ENCODE measurements around the gene APLNR.
"Not testable (repeated sequence)": the region's sequence is repeated elsewhere in the genome, so short reads cannot be mapped to it uniquely, and the experiment has no call there.

APLNR gene

DNA sequence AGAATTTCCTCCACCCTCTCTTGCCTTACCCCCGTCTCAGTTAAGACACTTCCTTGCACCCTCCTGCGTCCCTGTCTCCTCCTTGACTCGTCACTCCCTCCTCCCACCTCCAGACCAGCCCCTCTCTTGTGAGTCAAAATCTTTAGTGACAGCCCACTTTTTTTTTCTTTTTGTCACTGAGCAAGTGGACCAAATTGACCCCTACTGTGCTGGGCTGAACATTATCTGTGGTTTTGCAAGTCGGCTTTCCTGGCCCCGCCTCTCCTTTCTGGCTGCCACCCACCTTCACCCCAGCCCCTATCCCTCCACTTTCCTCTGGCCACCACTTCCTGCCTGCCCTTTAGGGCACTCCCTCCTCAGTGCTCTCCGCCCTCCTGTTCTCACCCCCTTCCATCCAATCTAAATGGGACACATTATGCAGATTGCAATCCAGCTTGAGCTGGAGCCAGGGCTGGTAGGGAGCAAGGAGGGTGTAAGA, at the start of gene APLNR:
TSS of gene APLNR (minus strand) at position 47 of the 478 bp plus-strand sequence. CDS start 246 bp downstream, outside the sequence.
- no peak for DNase-seq

DNA sequence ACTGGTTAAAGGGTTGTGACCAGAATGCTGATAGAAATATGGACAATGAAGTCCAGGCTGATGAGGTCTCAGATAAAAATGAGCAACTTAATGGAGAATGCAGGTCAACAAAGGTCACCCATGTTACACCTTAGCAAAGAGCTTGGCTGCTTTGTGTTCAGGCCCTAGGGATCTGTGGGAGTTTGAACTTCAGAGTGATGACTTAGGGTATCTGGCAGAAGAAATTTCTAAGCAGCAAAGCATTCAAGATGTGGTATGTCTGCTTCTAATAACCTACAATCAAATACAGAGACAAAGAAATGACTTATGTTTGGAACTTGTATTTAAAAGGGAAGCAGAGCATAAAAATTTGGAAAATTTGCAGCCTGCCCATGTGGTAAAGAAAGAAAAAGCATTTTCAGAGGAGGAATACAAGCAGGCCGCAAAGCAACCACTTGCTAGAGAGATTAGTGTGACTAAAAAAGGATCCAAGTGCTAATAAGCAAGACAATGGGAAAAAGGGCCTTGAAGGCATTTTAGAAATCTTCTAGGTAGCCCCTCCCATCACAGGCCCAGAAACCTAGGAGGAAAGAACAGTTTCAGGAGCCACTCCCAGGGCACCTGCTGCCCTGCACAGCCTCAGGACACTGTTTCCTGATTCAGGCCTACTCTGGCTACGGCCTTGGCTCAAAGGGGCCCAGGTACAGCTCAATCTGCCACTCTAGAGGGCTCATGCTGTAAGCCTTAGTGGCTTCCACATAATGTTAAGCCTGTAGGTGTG, 46.4 kb upstream of the APLNR start:
- no peak for DNase-seq

DNA sequence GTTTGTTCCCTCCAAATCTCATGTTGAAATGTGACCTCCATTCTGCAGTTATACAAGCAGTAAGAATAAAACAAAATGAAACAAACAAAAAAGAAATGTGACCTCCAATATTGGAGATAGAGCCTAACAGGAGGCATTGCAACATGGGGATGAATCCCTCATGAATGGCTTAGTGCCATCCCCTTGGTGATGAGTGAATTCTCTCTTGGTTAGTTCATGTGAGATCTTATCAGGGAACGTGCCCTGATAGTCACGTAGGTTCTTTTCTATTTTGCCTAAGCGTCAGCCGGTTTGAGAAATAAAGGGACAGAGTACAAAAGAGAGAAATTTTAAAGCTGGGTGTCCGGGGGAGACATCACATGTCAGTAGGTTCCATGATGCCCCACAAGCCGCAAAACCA, 44.5 kb upstream of the APLNR start:
- DNase-seq, result not testable (repeated sequence)

DNA sequence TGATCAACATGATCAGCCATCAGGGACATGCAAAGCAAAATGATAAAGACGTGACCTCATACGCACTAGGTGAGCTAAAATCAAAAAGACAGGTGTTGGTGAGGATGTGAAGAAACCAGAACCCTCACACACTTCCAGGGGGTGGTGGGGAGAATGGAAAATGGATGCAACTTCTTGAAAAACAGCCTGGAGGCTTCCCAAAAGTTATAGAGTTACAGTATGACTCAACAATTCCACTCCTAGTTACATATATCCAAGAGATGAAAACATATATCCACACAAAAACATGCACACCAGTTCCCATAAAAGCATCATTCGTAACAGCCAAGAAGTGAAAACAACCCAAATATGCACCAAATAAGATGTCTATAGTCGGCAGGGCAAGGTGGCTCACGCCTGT, 42.1 kb upstream of the APLNR start:
- no peak for DNase-seq

DNA sequence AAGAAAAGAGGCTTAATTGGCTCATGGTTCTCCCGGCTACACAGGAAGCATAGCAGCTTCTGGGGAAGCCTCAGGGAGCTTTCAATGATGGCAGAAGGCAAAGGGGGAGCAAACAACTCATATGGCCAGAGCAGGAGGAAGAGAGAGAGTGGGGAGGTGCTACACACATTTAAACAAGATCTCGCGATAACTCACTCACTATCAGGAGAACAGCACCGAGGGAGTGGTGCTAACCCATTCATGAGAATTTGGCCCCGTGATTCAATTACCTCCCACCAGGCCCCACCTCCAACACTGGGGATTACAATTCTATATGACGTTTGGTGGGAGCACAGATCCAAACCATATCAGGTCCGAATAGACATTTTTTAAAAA, 41.7 kb upstream of the APLNR start:
- DNase-seq, result no peak

DNA sequence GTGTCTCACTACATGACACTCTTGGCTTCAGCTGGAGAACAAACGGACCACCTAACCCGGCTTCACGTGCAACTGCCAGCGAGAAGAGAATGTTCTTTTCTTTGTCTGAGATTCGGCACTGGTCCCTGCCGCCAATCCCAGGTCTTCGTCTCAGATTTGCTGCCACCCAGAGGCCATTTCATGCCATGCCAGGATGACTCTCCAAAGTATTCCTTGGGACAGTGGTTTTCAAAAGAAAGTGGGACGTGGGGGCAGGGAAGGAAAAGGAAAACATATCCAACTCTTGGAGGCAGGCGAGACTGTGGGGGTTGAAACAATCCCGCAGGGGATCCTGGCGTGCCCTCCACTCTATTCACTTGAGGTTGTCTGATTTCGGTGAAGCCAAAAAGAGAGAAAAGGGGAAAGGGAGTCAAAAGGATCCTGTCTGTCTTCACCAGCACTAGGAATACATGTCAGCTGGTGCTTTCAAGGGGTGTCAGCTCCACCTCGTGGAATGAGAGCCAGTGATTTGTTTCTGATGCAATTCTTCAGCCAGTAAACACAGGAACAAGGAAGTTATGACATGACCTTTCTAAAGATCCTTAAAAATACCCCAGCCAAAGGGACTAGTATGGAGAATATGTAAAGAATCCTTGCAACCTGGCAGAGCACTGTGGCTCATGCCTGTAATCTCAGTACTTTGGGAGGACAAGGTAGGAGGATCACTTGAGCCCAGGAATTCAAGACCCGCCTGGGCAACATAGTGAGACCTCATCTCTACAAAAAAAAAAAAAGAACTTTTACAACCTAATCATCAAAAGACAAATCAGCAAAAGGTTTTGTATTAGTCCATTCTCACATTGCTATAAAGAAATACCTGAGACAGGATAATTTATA, 41.0 kb upstream of the APLNR start:
- peak; percentile 35 for DNase-seq

DNA sequence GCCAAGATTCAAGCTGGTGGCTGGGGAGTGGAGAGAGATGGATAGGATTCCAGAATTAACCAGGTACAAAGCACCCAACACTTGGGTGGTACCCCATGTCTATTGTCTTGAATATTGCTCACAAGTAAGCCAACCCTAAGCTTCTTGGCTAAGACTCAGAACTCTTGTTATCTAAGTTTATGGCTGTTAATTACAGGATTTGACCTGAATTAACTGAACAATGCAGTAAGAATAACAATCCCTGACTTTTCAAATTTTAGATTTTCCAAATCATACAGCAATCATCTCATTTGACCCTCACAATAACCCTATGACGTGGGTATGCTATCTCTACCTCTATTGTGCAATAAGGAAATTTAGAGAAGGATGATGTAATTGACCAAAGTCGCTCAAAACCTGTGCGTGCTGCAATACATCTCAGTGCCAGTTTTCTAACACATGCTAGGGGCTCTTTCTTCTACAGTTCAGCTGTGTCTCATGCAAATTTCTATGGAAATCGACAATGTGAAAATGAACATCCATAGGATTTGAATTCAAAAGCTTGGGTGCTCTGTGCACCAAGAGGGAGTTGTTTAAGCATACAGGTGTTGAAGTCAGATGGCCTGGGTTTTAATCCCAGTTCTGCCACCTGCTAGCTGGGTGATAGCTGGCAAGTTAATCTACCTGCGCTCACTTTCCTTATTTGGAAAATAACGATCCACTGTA, 40.1 kb upstream of the APLNR start:
- no peak for DNase-seq

DNA sequence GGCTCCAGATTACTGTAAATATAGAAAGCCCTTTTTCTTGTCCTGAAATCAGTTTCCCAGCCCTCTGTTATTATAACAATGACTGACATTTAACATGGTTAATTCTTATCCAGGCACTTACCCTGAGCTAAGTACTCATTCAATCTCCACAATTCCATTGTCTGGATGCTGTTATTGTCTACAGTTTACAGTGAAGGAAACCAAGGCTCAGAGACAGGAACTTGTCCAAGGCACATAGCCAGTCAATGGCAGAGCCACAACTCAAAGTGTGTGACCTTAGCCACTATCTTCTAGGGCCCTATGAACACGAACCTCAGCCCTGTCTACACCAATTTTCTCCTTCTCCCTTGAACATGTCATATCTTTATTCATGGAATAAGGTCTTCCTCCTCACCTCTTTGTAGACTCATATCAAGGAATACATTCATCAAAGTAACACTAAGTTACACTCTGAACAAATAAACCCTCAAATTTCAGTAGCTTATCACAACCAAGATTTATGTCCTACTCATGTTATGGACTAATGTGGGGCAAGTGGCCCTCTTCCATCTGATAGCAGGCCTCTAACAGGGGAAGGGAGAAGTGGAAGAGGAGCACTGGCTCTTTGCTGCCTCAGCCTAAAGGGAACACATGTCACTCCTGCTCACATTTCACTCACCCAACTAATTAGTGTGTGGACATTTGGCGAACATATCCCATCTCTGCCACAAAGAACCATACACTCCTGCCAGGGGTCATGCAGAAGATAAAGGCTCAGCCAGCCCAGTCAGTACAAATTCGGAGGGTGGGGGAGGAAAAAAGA, 39.3 kb upstream of the APLNR start:
- DNase-seq, result no peak

DNA sequence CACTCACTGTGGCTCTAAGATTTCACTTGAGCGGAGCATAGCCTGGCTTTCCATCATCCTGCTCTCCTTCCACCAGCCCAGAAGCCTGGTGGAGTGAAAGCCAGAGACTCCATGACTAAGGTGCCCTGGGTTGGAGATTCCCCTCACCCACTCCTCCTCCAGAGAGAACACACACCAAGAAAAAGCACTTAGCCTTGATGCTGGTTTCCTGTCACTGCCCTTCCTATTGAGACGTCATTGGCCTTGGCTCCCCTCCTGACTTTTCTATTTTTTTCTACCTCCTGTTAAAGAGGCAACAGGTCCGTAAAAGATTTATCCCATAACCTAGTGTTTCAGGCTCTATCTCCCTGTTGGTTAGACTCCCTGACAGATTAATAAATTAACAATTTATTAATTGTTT, 38.5 kb upstream of the APLNR start:
- DNase-seq, result no peak

DNA sequence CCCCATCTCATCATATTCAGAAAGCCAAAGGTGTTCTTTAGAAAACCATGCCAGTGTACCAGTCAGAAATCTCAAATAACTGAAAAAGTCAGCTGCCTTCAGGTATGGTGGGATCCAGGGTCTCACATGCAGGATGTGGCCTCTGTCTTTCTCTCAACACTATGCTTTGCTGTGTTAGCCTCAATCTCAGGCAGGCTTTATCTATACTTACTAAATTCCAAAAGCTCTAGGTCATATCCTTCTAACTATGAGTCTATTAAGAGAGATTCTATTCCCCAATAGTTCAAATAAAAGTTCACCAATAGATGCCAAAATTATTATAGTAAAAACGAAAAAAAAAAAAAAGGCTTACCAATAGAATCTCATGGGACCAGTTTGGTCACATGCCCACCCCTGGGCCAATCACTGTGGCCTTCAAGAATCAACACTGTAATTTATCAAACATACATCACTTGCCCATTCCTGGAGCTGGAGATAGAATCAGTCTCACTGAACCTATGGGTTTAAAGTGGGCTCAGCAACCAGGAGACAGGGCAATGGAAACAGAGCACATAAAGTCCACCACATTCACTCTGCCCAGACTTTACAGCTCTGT, 38.0 kb upstream of the APLNR start:
- no peak for DNase-seq

DNA sequence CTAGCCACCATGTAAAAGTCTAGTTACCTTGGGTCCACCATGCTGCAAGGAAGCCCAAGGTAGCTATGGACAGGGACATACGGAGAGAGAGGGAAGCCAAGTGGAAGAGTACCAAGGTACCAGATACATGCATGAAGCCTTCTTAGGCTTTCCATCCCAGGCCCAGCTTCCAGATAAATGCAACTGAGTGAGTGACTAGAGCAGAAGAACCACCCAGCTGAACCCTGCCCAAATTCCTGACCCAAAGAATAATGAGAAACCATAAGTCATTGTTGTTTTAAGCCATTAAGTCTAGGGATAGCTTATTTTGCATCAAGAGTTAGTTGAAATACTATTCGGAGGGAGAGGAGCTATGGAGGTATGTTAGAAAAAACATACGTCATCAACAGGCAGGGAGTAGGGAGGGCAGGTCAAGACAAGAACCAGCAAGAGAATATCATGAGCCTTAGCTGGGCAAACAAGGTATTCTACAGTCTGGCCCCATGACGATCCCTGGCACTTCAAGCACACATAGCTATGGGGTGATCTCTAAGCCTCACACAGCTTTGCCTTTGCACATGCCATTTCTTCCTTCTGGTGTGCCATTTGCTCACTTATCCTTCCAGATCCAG, 36.5 kb upstream of the APLNR start:
- DNase-seq, result no peak

DNA sequence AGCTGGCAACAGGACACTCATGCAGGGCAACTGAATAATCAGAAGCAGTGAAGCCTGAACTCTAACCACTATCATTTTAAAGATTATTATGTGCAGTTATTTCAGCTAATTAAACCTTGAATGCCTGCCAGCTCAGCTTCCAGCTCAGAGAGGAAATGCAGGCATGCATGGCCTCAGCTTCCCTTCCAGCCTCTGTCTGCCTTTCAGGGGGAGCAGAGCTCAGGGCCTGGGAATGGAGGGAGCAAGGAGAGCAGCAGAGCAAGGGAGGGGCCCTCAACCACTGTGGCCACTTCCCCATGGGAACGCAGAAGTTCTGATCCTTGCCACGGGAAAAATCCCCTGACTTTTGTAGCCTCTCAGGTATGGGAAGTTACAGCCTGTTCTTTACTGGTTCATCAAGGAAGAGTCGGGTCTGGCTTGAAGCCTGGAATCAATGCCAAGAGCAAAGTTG, 32.5 kb upstream of the APLNR start:
- DNase-seq, result peak; percentile 31

DNA sequence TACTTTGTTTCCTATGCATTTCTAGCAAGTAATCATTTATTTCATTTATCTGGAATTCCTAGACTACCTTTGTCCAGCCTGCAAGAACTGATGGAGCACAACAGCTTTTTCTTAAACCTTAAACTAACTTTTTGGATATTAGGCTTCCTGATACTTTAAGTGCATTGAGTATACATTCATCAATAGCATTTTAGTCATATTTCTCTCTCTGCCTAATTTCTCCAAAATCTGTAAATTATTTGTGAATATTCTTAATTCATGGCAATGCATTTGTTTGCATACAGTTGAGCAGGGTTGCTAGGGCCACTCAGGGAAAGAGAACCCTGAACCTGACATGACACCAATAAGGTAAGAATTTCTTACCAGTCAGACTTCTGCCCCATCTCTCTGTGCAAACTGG, 29.1 kb upstream of the APLNR start:
- DNase-seq, result no peak

DNA sequence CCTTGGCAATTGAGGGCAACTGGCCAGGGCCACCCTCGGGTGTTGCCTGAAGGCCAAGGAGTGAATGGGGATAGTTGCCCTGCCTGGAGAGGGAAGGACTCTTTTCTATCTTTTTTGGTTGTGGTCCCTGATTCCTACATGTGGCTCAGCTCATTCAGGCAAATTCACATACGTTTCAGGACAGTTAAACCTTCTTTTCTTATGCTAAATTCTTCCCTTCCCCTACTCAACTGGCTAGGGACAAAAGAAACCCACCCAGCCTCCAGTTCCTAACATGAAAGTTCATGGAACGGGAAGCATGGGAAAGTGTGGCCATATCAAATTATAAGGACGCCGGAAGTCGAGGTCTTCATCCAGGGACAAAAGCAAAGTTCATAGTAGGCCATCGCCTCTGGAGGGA, 26.3 kb upstream of the APLNR start:
- no peak for DNase-seq

DNA sequence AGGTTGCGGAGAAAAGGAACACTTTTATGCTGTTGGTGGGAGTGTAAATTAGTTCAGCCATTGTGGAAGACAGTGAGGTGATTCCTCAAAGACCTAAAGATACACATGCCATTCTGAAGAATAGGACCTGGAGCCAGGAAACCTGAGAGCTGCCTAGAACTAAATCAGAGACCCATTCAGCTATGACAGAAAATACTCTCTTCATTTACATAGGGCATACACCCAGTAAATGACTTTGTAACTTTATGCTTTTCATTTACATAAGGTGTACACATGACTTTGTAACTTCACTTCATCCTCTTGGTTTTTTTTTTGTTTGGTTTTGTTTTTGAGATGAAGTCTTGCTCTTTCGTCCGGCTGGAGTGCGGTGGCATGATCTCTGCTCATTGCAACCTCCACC, 25.1 kb upstream of the APLNR start:
- DNase-seq, result no peak

DNA sequence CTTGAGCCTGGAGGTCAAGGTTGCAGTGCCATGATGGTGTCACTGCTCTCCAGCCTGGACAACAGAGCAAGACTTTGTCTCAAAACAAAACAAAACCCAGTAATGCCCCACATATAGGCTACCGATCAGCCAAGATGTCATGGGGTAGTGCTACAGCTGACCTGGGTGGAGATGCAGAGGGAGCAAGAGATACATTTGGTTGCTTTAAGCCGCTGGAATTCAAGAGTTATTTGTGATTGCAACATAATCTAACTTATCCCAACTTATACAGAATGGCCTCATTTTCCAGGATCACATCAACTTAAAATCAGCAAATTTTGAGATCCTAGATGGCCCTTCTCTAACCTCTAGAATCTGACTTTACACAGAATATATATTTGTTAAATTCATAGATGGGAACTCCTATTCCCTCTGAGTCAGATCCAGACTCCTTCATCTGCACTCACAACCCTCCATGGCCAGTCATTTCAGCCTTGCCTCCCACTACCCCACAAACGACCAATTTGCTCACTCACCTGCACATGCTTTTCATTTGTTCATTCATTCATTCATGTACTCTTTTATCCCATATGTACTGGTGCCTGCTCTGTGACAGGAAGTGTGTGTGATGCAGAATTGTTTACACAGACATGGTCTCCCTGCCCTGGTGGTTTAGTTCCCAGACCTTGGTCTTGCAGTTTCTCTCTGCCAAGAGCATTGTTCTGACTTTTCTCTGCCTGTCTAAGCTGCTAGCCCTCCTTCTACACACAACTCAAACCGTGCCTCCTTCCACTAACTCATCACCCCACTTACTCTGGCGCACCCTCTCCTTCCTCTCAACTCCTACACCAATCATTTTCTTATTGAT, 24.1 kb upstream of the APLNR start:
- DNase-seq, result no peak

DNA sequence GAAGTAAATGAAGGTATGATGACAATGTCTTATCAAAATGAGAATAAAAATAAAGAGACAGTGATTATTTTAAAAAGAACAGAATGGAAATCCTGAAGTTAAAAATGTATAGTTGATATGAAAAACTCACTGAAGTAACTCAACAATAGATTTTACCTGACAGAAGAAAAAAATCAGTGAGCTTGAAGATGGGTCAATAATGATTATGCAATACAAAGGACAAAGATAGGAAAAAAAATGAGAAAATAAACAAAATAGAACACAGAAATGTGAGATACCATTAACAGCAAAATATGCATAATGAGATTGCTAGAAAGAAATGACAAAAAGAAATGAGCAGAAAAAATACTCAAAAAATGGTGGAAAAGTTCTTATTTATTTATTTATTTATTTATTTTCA, 19.1 kb upstream of the APLNR start:
- no peak for DNase-seq

DNA sequence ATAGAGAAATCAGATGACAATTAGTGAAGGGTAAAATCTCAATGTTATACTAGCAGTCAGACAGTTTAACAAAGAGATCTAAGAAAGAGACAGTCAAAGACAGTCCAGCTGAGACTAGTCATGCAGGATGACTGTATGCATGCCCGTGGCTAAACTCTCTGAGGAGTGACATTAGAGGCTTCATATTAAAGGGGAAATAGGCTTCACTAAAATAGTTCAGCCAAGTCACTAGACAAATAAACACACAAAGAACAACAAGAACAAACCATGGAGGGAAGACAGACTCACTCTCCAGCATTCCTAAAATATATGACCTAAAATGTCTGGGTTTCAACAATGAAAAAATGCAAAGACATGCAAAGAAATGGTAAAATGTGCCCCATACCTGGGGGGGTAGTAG, 18.6 kb upstream of the APLNR start:
- DNase-seq, result no peak

DNA sequence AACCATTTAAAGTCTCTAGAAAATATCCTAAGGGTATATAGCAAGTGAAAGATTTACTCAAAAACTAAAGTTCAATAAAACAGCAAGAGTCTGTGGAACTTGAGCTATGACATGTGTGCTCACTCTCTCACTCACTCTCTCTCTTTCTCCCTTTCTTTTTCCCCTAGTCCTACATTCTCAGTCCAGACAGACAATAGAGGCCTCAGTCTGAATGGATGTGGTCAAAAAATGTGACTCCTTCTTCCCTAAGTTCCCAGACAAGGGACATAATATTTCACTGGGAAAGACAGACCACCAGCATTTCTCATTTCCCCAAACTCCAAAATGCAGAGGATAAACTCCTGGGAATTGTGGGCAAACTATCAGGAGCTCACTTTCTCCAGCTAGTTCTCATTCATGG, 17.6 kb upstream of the APLNR start:
- DNase-seq, result no peak

DNA sequence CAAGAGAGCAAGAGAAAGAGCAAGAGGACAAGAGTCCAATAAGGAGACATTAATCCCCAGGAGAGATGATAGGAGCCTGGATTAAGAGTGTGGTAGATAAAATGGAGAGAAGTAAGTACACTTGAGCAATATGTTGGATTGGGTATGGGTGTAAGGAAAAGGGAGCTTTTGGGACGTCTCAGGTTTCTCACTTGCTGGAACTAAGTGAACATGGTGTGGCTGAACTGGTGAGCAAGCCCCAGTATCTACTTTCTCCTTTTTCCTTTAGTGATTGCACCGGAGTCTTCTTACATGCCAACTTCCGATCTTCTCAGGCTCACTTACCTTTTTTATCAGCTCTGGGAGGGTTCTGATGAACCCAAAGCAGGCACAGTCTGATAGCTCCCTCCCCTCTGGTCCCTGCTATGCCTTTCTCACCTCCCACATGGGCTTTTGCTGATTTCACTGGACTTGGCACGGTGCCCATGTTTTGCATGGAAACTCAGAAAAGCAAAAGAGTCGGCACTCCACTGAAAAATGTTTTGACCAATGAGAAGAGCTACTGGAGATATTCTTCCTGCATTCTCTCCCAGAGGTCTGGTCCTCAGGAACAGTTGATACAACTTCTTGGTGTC, 14.5 kb upstream of the APLNR start:
- no peak for DNase-seq
